RKO (cell line): ENCODE measurements around the gene ERO1B.
"Not testable (repeated sequence)": the region's sequence is repeated elsewhere in the genome, so short reads cannot be mapped to it uniquely, and the experiment has no call there.

Experiments used
- DNase-seq: peaks from one replicate; pipeline ENCODE4 v3.0.0-alpha.2; 2016; ENCODE audit warnings: low spot score

Gene ERO1B

DNA sequence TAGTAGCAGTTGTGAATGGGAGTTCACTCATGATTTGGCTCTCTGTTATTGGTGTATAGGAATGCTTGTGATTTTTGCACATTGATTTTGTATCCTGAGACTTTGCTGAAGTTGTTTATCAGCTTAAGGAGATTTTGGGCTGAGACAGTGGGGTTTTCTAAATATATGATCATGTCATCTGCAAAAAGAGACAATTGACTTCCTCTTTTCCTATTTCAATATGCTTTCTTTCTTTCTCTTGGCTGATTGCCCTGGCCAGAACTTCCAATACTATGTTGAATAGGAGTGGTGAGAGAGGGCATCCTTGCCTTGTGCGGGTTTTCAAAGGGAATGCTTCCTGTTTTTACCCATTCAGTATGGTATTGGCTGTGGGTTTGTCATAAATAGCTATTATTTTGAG is 93.7 kb downstream of the ERO1B start:
- DNase-seq, result not testable (repeated sequence)

DNA sequence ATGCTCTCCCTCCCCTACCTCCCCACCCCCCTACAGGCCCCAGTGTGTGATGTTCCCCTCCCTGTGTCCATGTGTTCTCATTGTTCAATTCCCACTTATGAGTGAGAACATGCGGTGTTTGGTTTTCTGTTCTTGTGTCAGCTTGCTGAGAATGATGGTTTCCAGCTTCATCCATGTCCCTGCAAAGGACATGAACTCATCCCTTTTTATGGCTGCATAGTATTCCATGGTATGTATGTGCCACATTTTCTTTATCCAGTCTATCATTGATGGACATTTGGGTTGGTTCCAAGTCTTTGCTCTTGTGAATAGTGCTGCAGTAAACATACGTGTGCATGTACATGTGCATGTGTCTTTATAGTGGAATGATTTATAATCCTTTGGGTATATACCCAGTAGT is 95.3 kb downstream of the ERO1B start:
- DNase-seq, result not testable (repeated sequence)

- no peak for DNase-seq
These were observed 96.1 kb downstream of the ERO1B start for GRCh38 chr1:236185687-236186086.

- DNase-seq, result no peak
These were observed 100.7 kb downstream of the ERO1B start for GRCh38 chr1:236181059-236181458.

DNA sequence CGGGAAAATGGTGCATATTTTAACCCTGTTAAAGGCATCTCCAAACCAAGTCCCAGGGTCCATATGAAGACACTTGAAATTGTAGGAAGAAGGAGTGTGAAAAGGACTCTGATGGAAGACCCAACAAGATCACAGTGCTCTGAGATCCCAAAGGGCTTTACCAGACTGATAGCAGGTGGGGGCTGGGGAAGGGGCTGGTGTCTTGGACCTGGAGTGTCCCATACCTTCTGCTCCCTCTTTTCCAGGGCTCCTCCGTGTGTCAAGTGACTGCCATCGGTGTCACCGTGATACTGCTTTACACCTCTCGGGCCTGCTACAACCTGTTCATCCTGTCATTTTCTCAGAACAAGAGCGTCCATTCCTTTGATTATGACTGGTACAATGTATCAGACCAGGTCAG is 102.1 kb downstream of the ERO1B start:
- DNase-seq, result no peak

- no peak for DNase-seq
These were observed 105.1 kb downstream of the ERO1B start for GRCh38 chr1:236176337-236177336.

GRCh38 chr1:236175642-236176336 is 106.0 kb downstream of the ERO1B start:
- no peak for DNase-seq

DNA sequence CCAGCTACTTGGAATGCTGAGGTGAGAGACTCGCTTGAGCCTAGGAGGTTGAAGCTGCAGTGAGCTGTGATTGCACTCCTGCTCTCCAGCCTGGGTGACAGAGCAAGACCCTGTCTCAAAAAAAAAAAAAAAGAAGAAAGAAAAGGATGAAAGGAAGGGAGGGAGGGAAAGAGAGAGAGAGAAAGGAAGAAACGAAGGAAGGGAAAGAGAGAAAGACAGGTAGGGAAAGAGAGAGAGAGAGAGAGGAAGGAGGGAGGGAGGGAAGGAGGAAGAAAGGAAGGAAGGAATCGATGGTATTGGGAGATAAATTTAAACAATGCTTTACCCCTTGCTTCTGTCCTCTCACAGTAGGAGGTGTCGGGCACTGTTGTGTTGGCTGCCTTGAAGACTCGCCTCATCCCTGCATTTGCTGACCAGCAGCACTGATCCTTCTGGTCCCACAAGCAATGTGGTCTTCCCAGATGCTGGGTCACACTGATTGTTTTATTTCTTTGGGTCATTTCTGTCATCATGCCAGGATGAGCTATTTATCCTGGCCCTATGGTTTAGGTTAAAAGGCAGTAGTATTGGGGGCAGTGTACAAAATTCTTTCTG is 108.5 kb downstream of the ERO1B start:
- no peak for DNase-seq

DNA sequence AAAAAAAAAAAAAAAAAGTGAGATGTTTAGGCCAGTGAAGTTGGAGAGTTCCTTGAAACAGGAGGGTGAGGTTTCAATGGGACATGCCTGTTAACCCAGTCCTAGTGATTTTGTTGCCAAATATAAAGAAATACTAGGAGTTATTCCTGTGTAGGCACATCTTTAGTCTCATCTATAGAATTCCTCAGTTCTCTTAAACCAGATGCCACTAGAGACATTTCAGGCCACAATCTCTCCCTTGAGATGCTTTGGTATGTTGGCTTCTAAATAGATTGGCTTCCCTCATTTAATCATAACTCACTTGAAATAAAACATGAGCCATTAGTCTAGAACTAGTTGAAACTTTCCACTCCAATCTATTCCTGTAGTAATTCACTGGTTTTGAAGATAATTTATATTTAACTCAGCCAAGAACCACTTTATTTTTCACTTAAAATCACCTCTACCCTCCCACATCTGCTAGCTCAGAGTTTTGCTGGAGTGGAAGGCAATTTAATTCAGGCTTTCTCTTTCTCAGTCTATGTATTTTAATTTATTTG is 109.6 kb downstream of the ERO1B start:
- DNase-seq, result no peak

GRCh38 chr1:236168716-236169429 is 112.9 kb downstream of the ERO1B start:
- peak; percentile 58 for DNase-seq

DNA sequence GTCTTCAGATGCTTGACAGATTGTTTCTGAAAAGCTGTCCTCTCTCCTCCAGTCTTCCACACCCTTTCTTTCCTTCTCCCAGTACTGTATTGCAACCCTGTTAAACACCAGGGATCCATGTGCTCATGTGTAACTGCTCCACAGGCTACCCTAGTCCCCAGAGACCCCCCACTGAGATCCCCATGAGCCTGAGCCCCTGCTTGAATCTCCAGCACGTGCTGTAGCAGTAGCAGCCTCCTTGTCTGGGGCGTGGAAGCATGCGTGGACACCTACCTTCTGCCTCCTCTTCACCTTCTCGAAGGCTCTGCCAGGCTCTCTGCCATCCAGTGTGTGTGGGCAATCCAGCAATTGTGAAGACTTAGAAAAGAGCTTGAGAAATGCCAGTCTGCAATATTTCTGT is 114.2 kb downstream of the ERO1B start:
- no peak for DNase-seq

- DNase-seq, result no peak
These were observed 114.6 kb downstream of the ERO1B start for GRCh38 chr1:236167154-236167553.

DNA sequence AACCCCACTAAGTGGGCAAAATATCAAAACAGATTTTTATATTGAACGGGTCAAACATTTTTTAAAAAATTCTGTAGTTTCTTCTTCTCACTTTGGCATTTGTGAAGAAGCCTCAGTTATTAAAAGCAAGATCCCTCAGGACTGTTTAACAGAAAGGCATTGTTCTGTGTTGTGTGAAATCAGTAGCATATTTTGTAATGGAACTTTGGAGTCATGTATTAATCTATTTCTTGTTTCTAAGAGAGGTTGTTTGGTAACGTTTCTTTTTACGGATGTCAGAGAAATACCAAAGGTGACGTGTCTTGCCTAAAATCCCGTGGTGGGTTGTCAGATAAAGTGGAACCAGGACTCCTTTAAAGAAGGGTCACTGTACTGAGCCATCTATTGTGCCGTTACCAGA is 115.7 kb downstream of the ERO1B start:
- no peak for DNase-seq
